K562 (cell line): ENCODE data around the gene HDAC1.

Experiments
- FOXK1 ChIP-seq: sonication (generic); formaldehyde crosslinking; IDR thresholded peaks from 2 replicates; pipeline ENCODE4 v1.8.0; 2022; ENCODE audit warnings: missing genetic modification reagents, mild to moderate bottlenecking, borderline replicate concordance
- JUND ChIP-seq, 2 experiments: IDR thresholded peaks; 2 replicates in 1 of 2; 3 replicates in 1 of 2; pipeline ENCODE4 v1.6.1; 2011; ENCODE audit warnings: borderline replicate concordance in 2 of 2, low read depth in 2 of 2, low read length in 2 of 2, improper control_type of control experiment in 1 of 2, missing biosample characterization in 1 of 2, missing genetic modification characterization in 1 of 2, missing genetic modification reagents in 1 of 2
- MEF2D ChIP-seq: conservative IDR thresholded peaks from 2 replicates; pipeline ENCODE4 v1.6.1; 2016; ENCODE audit warnings: low read depth, missing genetic modification characterization, missing compliant biosample characterization
- NRF1 ChIP-seq, 2 experiments: fragments of 450-650 bp; IDR thresholded peaks in 1 of 2; conservative IDR thresholded peaks in 1 of 2; 2 replicates each; pipeline ENCODE4 v1.6.1; 2014; ENCODE audit warnings: mild to moderate bottlenecking in 2 of 2
- POLR2A ChIP-seq: fragments of 450-650 bp; conservative IDR thresholded peaks from 2 replicates; pipeline ENCODE4 v1.6.1; 2016
- POLR3A ChIP-seq: IDR thresholded peaks from 2 replicates; pipeline ENCODE4 v1.6.1; 2011; ENCODE audit warnings: borderline replicate concordance, mild to moderate bottlenecking, moderate library complexity; ENCODE audit not compliant: insufficient read length, insufficient read depth; ENCODE audit errors: extremely low read depth
- PRPF4 ChIP-seq: fragments of 200-400 bp; formaldehyde crosslinking; IDR thresholded peaks from one replicate; pipeline ENCODE4 v1.6.1; 2017; ENCODE audit warnings: low read length, low read depth, mild to moderate bottlenecking; ENCODE audit not compliant: insufficient read depth, poor library complexity, severe bottlenecking
- REST ChIP-seq, 2 experiments: fragments of 450-650 bp; formaldehyde crosslinking in 1 of 2; IDR thresholded peaks; 2 replicates each; pipeline versions ENCODE4 v1.4.0 to v1.6.1; 2014 to 2020; ENCODE audit warnings: mild to moderate bottlenecking in 2 of 2, borderline replicate concordance in 1 of 2, low read depth in 1 of 2
- TARDBP ChIP-seq: fragments of 450-650 bp; IDR thresholded peaks from 2 replicates; pipeline ENCODE4 v1.6.1; 2016
- U2AF2 ChIP-seq: fragments of 200-400 bp; formaldehyde crosslinking; optimal IDR thresholded peaks from 2 replicates; pipeline ENCODE3; 2017; ENCODE audit warnings: low read depth, mild to moderate bottlenecking, low read length
- USF2 ChIP-seq: sonication (generic); formaldehyde crosslinking; IDR thresholded peaks from 2 replicates; pipeline ENCODE4 v1.5.0; 2020; ENCODE audit warnings: missing genetic modification reagents
- ZBED1 ChIP-seq: IDR thresholded peaks from 2 replicates; pipeline ENCODE4 v1.6.1; 2014
- ZFPM2 ChIP-seq: fragments of 250-450 bp; sonication (Bioruptor Pico); IDR thresholded peaks from 2 replicates; pipeline ENCODE4 v1.5.1; 2022; ENCODE audit warnings: mild to moderate bottlenecking

DNA sequence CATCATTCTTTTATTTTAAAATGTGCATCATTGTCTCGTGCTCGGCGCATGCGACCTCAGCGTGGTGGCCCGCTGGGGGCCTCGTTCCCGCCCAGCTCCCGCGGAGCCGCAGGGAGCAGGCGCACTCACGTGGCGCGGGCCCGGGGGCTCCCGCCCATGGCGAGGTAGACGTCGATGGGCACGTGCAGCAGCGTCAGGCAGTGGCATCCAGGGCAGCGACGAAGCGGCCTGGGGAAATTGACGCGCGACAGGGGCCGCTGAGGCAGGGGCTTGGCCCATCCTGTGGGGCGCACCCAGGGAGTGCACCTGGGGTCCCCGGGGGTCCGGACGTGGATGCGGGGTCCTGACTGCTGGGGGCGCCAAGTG, 69.4 kb downstream of the HDAC1 start:
- TF ChIP-seq PRPF4 (no peak), POLR3A (no peak), REST (IDR thresholded peaks at IDR 0.05; ENCODE audit: borderline replicate concordance) (no peak), REST (CRISPR knock-in tag; IDR thresholded peaks at IDR 0.05; ENCODE audit: low read depth) (no peak), JUND (IDR thresholded peaks at IDR 0.05; ENCODE audit: borderline replicate concordance, low read depth, low read length) (no peak), JUND (tag; IDR thresholded peaks at IDR 0.05; ENCODE audit: borderline replicate concordance, low read depth, low read length) (no peak), NRF1 (conservative IDR thresholded peaks at IDR 0.05 in 1 of 2, IDR thresholded peaks at IDR 0.05 in 1 of 2) (no peak), MEF2D (tag) (no peak), TARDBP (no peak), USF2 (CRISPR knock-in tag) (no peak), U2AF2 (no peak), POLR2A (no peak), FOXK1 (no peak), ZFPM2 (CRISPR knock-in tag) (no peak), ZBED1 (no peak)
